WTC11 (cell line): Measurements from ENCODE around the gene LRRN4. TPM values are rescaled to one million over a fixed set of nuclear protein-coding genes. Genes with fewer than 3 reads are reported as not detected.

Source experiments
- ATAC-seq: fragments of 200-7000 bp; cut with Tn5 transposase; 2 replicates; pipeline ENCODE4 v1.10.0; 2021; ENCODE audit warnings: mild to moderate bottlenecking, moderate library complexity
- CTCF ChIA-PET: fragments of 300-600 bp; sonication (Branson Sonifier 250); formaldehyde crosslinking; loops from one replicate; lab custom pipeline; 2021; ENCODE audit warnings: antibody characterized with exemption; lab: Charles Lee
- POLR2A ChIA-PET: fragments of 350-600 bp; sonication (Branson Sonifier 250); formaldehyde crosslinking; loops from one replicate; lab custom pipeline; 2021; ENCODE audit warnings: antibody characterized with exemption; lab: Charles Lee
- DNase-seq: peaks from one replicate; pipeline ENCODE4 v3.0.0; 2021; ENCODE audit warnings: low spot score
- H3K27ac Mint-ChIP-seq: 2 replicates; pipeline ENCODE4 v1.8.0; 2021; ENCODE audit warnings: mixed read lengths
- H3K27me3 Mint-ChIP-seq: 2 replicates; pipeline ENCODE4 v1.8.0; 2021; ENCODE audit warnings: low read depth, mild to moderate bottlenecking, moderate library complexity, mixed read lengths
- H3K36me3 Mint-ChIP-seq: 2 replicates; pipeline ENCODE4 v1.8.0; 2021; ENCODE audit warnings: mixed read lengths
- H3K4me1 Mint-ChIP-seq: 2 replicates; pipeline ENCODE4 v1.8.0; 2022; ENCODE audit warnings: mixed read lengths
- H3K4me3 Mint-ChIP-seq: 2 replicates; pipeline ENCODE4 v1.8.0; 2021; ENCODE audit warnings: mild to moderate bottlenecking, moderate library complexity, mixed read lengths
- H3K9me3 Mint-ChIP-seq: 2 replicates; pipeline ENCODE4 v1.8.0; 2021; ENCODE audit warnings: mixed read lengths
- ETV6 ChIP-seq: sonication (generic); formaldehyde crosslinking; IDR thresholded peaks from 2 replicates; pipeline ENCODE4 v1.8.1; 2022; ENCODE audit warnings: mild to moderate bottlenecking, missing genetic modification reagents
- IRF2 ChIP-seq: sonication (generic); formaldehyde crosslinking; IDR thresholded peaks from 2 replicates; pipeline ENCODE4 v1.8.0; 2022; ENCODE audit warnings: low read depth, missing genetic modification reagents, borderline replicate concordance
- MYBL2 ChIP-seq: sonication (generic); formaldehyde crosslinking; IDR thresholded peaks from 2 replicates; pipeline ENCODE4 v1.8.1; 2023; ENCODE audit warnings: mild to moderate bottlenecking, moderate library complexity, missing genetic modification reagents
- NFATC4 ChIP-seq: fragments of 250-450 bp; sonication (Bioruptor Pico); IDR thresholded peaks from 2 replicates; pipeline ENCODE4 v1.9.0; 2021; ENCODE audit warnings: mild to moderate bottlenecking
- PRRX2 ChIP-seq: fragments of 250-450 bp; sonication (Bioruptor Pico); IDR thresholded peaks from 2 replicates; pipeline ENCODE4 v1.8.0; 2021; ENCODE audit warnings: mild to moderate bottlenecking
- RELA ChIP-seq: sonication (generic); formaldehyde crosslinking; IDR thresholded peaks from 2 replicates; pipeline ENCODE4 v1.8.1; 2022; ENCODE audit warnings: missing genetic modification reagents, mild to moderate bottlenecking, borderline replicate concordance
- SOX15 ChIP-seq: fragments of 250-450 bp; sonication (Bioruptor Pico); IDR thresholded peaks from 2 replicates; pipeline ENCODE4 v1.9.0; 2021; ENCODE audit warnings: mild to moderate bottlenecking
- TEAD1 ChIP-seq: sonication (generic); formaldehyde crosslinking; IDR thresholded peaks from 2 replicates; pipeline ENCODE4 v1.8.0; 2022; ENCODE audit warnings: mild to moderate bottlenecking, missing genetic modification reagents
- ZBTB21 ChIP-seq: sonication (generic); formaldehyde crosslinking; IDR thresholded peaks from 2 replicates; pipeline ENCODE4 v1.8.1; 2023; ENCODE audit warnings: mild to moderate bottlenecking, missing genetic modification reagents, borderline replicate concordance
- ZNF121 ChIP-seq: sonication (generic); formaldehyde crosslinking; IDR thresholded peaks from 2 replicates; pipeline ENCODE4 v1.8.0; 2023; ENCODE audit warnings: missing genetic modification reagents
- ZNF263 ChIP-seq: sonication (generic); formaldehyde crosslinking; IDR thresholded peaks from 2 replicates; pipeline ENCODE4 v1.8.1; 2022; ENCODE audit warnings: low read depth, mild to moderate bottlenecking, moderate library complexity, missing genetic modification reagents
- ZNF671 ChIP-seq: fragments of 250-450 bp; sonication (Bioruptor Pico); IDR thresholded peaks from 2 replicates; pipeline ENCODE4 v1.8.0; 2021; ENCODE audit warnings: mild to moderate bottlenecking
- total RNA-seq: library from RNA; stranded (reverse); gene quantifications from 3 replicates; pipeline ENCODE4 v1.2.3, GENCODE V29; 2021
- TF ChIP-seq, protein P1 (sequence below): sonication (generic); formaldehyde crosslinking; IDR thresholded peaks from 2 replicates; pipeline ENCODE4 v1.8.1; 2023; ENCODE audit warnings: mild to moderate bottlenecking, missing genetic modification reagents, moderate library complexity
- TF ChIP-seq, protein P2 (sequence below): fragments of 250-450 bp; sonication (Bioruptor Pico); IDR thresholded peaks from 2 replicates; pipeline ENCODE4 v1.8.0; 2021; ENCODE audit warnings: mild to moderate bottlenecking
- TF ChIP-seq, protein P3 (sequence below): sonication (generic); formaldehyde crosslinking; IDR thresholded peaks from 2 replicates; pipeline ENCODE4 v1.8.1; 2022; ENCODE audit warnings: missing genetic modification reagents, borderline replicate concordance
- TF ChIP-seq, protein P4 (sequence below): fragments of 250-450 bp; sonication (Bioruptor Pico); IDR thresholded peaks from 2 replicates; pipeline ENCODE4 v2.1.2; 2022; ENCODE audit warnings: mild to moderate bottlenecking, moderate library complexity
- TF ChIP-seq, protein P5 (sequence below): sonication (generic); formaldehyde crosslinking; IDR thresholded peaks from 2 replicates; pipeline ENCODE4 v1.8.1; 2023; ENCODE audit warnings: mild to moderate bottlenecking, missing genetic modification reagents
- TF ChIP-seq, protein P6 (sequence below): sonication (generic); formaldehyde crosslinking; IDR thresholded peaks from 2 replicates; pipeline ENCODE4 v1.8.0; 2022; ENCODE audit warnings: missing genetic modification reagents
- TF ChIP-seq, protein P7 (sequence below): fragments of 250-450 bp; sonication (Bioruptor Pico); IDR thresholded peaks from 2 replicates; pipeline ENCODE4 v1.9.0; 2021; ENCODE audit warnings: mild to moderate bottlenecking

Gene LRRN4
- total RNA-seq, 1 experiment from 2014 or later = 0.48 TPM

DNA sequence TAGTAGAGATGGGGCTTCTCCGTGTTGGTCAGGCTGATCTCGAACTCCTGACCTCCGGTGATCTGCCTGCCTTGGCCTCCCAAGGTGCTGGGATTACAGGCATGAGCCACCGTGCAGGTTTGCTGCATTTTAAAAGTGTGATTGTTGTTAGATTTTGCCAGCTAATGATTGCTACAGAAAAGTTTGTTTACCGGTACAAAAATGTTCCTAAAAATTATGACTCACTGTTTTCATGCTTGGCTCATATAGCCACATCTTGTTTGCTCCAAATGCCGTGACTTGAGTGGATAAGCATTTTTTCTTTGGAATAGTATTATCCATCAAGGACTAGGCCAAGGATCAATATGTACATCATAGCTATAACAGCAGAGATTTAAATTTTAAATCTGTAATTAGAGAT lies 24.3 kb downstream of the LRRN4 start:
- Mint-ChIP-seq H3K9me3 (peaks cover 14% of the 10 kb centered on the region), H3K4me3 (no peak overlapping the region), H3K27me3 (no peaks in the 10 kb centered on the region), H3K4me1 (no peaks in the 10 kb centered on the region), H3K27ac (no peak overlapping the region), H3K36me3 (peaks cover 31% of the 10 kb centered on the region)
- POLR2A ChIA-PET = no interaction called here
- no peak for ATAC-seq
- TF ChIP-seq, protein P1, sequence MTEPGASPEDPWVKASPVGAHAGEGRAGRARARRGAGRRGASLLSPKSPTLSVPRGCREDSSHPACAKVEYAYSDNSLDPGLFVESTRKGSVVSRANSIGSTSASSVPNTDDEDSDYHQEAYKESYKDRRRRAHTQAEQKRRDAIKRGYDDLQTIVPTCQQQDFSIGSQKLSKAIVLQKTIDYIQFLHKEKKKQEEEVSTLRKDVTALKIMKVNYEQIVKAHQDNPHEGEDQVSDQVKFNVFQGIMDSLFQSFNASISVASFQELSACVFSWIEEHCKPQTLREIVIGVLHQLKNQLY (CRISPR knock-in tag) = no peak
- TF ChIP-seq NFATC4 (no peak), TEAD1 (no peak), ZBTB21 (CRISPR knock-in tag) (no peak), IRF2 (CRISPR knock-in tag) (no peak), ZNF121 (CRISPR knock-in tag) (no peak), PRRX2 (CRISPR knock-in tag) (no peak), MYBL2 (CRISPR knock-in tag) (no peak), SOX15 (CRISPR knock-in tag) (no peak), ZNF263 (CRISPR knock-in tag) (no peak), RELA (CRISPR knock-in tag) (no peak), ETV6 (CRISPR knock-in tag) (no peak), ZNF671 (CRISPR knock-in tag) (no peak)
- TF ChIP-seq, protein P2, sequence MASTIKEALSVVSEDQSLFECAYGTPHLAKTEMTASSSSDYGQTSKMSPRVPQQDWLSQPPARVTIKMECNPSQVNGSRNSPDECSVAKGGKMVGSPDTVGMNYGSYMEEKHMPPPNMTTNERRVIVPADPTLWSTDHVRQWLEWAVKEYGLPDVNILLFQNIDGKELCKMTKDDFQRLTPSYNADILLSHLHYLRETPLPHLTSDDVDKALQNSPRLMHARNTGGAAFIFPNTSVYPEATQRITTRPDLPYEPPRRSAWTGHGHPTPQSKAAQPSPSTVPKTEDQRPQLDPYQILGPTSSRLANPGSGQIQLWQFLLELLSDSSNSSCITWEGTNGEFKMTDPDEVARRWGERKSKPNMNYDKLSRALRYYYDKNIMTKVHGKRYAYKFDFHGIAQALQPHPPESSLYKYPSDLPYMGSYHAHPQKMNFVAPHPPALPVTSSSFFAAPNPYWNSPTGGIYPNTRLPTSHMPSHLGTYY = no peak
- TF ChIP-seq, protein P3, sequence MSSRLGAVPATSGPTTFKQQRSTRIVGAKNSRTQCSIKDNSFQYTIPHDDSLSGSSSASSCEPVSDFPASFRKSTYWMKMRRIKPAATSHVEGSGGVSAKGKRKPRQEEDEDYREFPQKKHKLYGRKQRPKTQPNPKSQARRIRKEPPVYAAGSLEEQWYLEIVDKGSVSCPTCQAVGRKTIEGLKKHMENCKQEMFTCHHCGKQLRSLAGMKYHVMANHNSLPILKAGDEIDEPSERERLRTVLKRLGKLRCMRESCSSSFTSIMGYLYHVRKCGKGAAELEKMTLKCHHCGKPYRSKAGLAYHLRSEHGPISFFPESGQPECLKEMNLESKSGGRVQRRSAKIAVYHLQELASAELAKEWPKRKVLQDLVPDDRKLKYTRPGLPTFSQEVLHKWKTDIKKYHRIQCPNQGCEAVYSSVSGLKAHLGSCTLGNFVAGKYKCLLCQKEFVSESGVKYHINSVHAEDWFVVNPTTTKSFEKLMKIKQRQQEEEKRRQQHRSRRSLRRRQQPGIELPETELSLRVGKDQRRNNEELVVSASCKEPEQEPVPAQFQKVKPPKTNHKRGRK (CRISPR knock-in tag) = no peak
- TF ChIP-seq, protein P4, sequence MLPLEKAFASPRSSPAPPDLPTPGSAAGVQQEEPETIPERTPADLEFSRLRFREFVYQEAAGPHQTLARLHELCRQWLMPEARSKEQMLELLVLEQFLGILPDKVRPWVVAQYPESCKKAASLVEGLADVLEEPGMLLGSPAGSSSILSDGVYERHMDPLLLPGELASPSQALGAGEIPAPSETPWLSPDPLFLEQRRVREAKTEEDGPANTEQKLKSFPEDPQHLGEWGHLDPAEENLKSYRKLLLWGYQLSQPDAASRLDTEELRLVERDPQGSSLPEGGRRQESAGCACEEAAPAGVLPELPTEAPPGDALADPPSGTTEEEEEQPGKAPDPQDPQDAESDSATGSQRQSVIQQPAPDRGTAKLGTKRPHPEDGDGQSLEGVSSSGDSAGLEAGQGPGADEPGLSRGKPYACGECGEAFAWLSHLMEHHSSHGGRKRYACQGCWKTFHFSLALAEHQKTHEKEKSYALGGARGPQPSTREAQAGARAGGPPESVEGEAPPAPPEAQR (CRISPR knock-in tag) = no peak
- TF ChIP-seq, protein P5, sequence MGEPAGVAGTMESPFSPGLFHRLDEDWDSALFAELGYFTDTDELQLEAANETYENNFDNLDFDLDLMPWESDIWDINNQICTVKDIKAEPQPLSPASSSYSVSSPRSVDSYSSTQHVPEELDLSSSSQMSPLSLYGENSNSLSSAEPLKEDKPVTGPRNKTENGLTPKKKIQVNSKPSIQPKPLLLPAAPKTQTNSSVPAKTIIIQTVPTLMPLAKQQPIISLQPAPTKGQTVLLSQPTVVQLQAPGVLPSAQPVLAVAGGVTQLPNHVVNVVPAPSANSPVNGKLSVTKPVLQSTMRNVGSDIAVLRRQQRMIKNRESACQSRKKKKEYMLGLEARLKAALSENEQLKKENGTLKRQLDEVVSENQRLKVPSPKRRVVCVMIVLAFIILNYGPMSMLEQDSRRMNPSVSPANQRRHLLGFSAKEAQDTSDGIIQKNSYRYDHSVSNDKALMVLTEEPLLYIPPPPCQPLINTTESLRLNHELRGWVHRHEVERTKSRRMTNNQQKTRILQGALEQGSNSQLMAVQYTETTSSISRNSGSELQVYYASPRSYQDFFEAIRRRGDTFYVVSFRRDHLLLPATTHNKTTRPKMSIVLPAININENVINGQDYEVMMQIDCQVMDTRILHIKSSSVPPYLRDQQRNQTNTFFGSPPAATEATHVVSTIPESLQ (CRISPR knock-in tag) = no peak
- TF ChIP-seq, protein P6, sequence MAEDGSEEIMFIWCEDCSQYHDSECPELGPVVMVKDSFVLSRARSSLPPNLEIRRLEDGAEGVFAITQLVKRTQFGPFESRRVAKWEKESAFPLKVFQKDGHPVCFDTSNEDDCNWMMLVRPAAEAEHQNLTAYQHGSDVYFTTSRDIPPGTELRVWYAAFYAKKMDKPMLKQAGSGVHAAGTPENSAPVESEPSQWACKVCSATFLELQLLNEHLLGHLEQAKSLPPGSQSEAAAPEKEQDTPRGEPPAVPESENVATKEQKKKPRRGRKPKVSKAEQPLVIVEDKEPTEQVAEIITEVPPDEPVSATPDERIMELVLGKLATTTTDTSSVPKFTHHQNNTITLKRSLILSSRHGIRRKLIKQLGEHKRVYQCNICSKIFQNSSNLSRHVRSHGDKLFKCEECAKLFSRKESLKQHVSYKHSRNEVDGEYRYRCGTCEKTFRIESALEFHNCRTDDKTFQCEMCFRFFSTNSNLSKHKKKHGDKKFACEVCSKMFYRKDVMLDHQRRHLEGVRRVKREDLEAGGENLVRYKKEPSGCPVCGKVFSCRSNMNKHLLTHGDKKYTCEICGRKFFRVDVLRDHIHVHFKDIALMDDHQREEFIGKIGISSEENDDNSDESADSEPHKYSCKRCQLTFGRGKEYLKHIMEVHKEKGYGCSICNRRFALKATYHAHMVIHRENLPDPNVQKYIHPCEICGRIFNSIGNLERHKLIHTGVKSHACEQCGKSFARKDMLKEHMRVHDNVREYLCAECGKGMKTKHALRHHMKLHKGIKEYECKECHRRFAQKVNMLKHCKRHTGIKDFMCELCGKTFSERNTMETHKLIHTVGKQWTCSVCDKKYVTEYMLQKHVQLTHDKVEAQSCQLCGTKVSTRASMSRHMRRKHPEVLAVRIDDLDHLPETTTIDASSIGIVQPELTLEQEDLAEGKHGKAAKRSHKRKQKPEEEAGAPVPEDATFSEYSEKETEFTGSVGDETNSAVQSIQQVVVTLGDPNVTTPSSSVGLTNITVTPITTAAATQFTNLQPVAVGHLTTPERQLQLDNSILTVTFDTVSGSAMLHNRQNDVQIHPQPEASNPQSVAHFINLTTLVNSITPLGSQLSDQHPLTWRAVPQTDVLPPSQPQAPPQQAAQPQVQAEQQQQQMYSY (CRISPR knock-in tag) = no peak
- TF ChIP-seq, protein P7, sequence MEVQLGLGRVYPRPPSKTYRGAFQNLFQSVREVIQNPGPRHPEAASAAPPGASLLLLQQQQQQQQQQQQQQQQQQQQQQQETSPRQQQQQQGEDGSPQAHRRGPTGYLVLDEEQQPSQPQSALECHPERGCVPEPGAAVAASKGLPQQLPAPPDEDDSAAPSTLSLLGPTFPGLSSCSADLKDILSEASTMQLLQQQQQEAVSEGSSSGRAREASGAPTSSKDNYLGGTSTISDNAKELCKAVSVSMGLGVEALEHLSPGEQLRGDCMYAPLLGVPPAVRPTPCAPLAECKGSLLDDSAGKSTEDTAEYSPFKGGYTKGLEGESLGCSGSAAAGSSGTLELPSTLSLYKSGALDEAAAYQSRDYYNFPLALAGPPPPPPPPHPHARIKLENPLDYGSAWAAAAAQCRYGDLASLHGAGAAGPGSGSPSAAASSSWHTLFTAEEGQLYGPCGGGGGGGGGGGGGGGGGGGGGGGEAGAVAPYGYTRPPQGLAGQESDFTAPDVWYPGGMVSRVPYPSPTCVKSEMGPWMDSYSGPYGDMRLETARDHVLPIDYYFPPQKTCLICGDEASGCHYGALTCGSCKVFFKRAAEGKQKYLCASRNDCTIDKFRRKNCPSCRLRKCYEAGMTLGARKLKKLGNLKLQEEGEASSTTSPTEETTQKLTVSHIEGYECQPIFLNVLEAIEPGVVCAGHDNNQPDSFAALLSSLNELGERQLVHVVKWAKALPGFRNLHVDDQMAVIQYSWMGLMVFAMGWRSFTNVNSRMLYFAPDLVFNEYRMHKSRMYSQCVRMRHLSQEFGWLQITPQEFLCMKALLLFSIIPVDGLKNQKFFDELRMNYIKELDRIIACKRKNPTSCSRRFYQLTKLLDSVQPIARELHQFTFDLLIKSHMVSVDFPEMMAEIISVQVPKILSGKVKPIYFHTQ (CRISPR knock-in tag) = no peak
- no peak for DNase-seq
- CTCF ChIA-PET = no interaction called here
